WTC11 (cell line): Measurements from ENCODE around the gene MARK3. TPM values are rescaled to one million over a fixed set of nuclear protein-coding genes. Genes with fewer than 3 reads are reported as not detected.

Source experiments
- ATAC-seq: fragments of 200-7000 bp; cut with Tn5 transposase; 2 replicates; pipeline ENCODE4 v1.10.0; 2021; ENCODE audit warnings: mild to moderate bottlenecking, moderate library complexity
- CTCF ChIA-PET: fragments of 300-600 bp; sonication (Branson Sonifier 250); formaldehyde crosslinking; loops from one replicate; lab custom pipeline; 2021; ENCODE audit warnings: antibody characterized with exemption; lab: Charles Lee
- POLR2A ChIA-PET: fragments of 350-600 bp; sonication (Branson Sonifier 250); formaldehyde crosslinking; loops from one replicate; lab custom pipeline; 2021; ENCODE audit warnings: antibody characterized with exemption; lab: Charles Lee
- DNase-seq: peaks from one replicate; pipeline ENCODE4 v3.0.0; 2021; ENCODE audit warnings: low spot score
- H3K27ac Mint-ChIP-seq: 2 replicates; pipeline ENCODE4 v1.8.0; 2021; ENCODE audit warnings: mixed read lengths
- H3K27me3 Mint-ChIP-seq: 2 replicates; pipeline ENCODE4 v1.8.0; 2021; ENCODE audit warnings: low read depth, mild to moderate bottlenecking, moderate library complexity, mixed read lengths
- H3K36me3 Mint-ChIP-seq: 2 replicates; pipeline ENCODE4 v1.8.0; 2021; ENCODE audit warnings: mixed read lengths
- H3K4me1 Mint-ChIP-seq: 2 replicates; pipeline ENCODE4 v1.8.0; 2022; ENCODE audit warnings: mixed read lengths
- H3K4me3 Mint-ChIP-seq: 2 replicates; pipeline ENCODE4 v1.8.0; 2021; ENCODE audit warnings: mild to moderate bottlenecking, moderate library complexity, mixed read lengths
- H3K9me3 Mint-ChIP-seq: 2 replicates; pipeline ENCODE4 v1.8.0; 2021; ENCODE audit warnings: mixed read lengths
- CBFB ChIP-seq: sonication (generic); formaldehyde crosslinking; IDR thresholded peaks from 2 replicates; pipeline ENCODE4 v1.8.1; 2022; ENCODE audit warnings: mild to moderate bottlenecking, low read depth, missing genetic modification reagents
- CDX4 ChIP-seq: fragments of 250-450 bp; sonication (Bioruptor Pico); IDR thresholded peaks from 2 replicates; pipeline ENCODE4 v1.9.0; 2021; ENCODE audit warnings: moderate library complexity, mild to moderate bottlenecking, inconsistent platforms, borderline replicate concordance
- CTCF ChIP-seq: fragments of 200-600 bp; IDR thresholded peaks from 2 replicates; pipeline ENCODE4 v1.8.0; 2022; ENCODE audit warnings: antibody characterized with exemption
- E2F1 ChIP-seq: sonication (generic); formaldehyde crosslinking; IDR thresholded peaks from 2 replicates; pipeline ENCODE4 v1.8.0; 2022; ENCODE audit warnings: mild to moderate bottlenecking, missing genetic modification reagents
- E2F4 ChIP-seq: sonication (generic); formaldehyde crosslinking; IDR thresholded peaks from 2 replicates; pipeline ENCODE4 v1.8.1; 2022; ENCODE audit warnings: low read depth, mild to moderate bottlenecking, moderate library complexity, missing genetic modification reagents, borderline replicate concordance
- EMX1 ChIP-seq: fragments of 250-450 bp; sonication (Bioruptor Pico); IDR thresholded peaks from 2 replicates; pipeline ENCODE4 v1.8.0; 2021; ENCODE audit warnings: mild to moderate bottlenecking
- ESRRA ChIP-seq: sonication (generic); formaldehyde crosslinking; IDR thresholded peaks from 2 replicates; pipeline ENCODE4 v1.8.1; 2022; ENCODE audit warnings: mild to moderate bottlenecking, missing genetic modification reagents, borderline replicate concordance
- HMGA2 ChIP-seq: fragments of 250-450 bp; sonication (Bioruptor Pico); IDR thresholded peaks from 2 replicates; pipeline ENCODE4 v1.4.0; 2021; ENCODE audit warnings: mild to moderate bottlenecking, moderate library complexity
- NFE2L1 ChIP-seq: sonication (generic); formaldehyde crosslinking; IDR thresholded peaks from 2 replicates; pipeline ENCODE4 v1.8.1; 2023; ENCODE audit warnings: missing genetic modification reagents
- NR3C1 ChIP-seq: sonication (generic); formaldehyde crosslinking; conservative IDR thresholded peaks from 2 replicates; pipeline ENCODE4 v1.8.1; 2023; ENCODE audit warnings: low read depth, mild to moderate bottlenecking, missing genetic modification reagents
- PREB ChIP-seq: sonication (generic); formaldehyde crosslinking; IDR thresholded peaks from 2 replicates; pipeline ENCODE4 v1.8.1; 2022; ENCODE audit warnings: mild to moderate bottlenecking, missing genetic modification reagents, moderate library complexity, borderline replicate concordance
- SOX15 ChIP-seq: fragments of 250-450 bp; sonication (Bioruptor Pico); IDR thresholded peaks from 2 replicates; pipeline ENCODE4 v1.9.0; 2021; ENCODE audit warnings: mild to moderate bottlenecking
- SP1 ChIP-seq: sonication (generic); formaldehyde crosslinking; conservative IDR thresholded peaks from 2 replicates; pipeline ENCODE4 v1.8.1; 2022; ENCODE audit warnings: missing genetic modification reagents
- TCF7 ChIP-seq: sonication (generic); formaldehyde crosslinking; IDR thresholded peaks from 2 replicates; pipeline ENCODE4 v1.8.0; 2022; ENCODE audit warnings: mild to moderate bottlenecking, low read depth, missing genetic modification reagents, moderate library complexity
- ZNF219 ChIP-seq: sonication (generic); formaldehyde crosslinking; IDR thresholded peaks from 2 replicates; pipeline ENCODE4 v1.8.0; 2023; ENCODE audit warnings: missing genetic modification reagents, mild to moderate bottlenecking, borderline replicate concordance
- ZNF281 ChIP-seq: sonication (generic); formaldehyde crosslinking; IDR thresholded peaks from 2 replicates; pipeline ENCODE4 v1.8.0; 2023; ENCODE audit warnings: mild to moderate bottlenecking, missing genetic modification reagents
- total RNA-seq: library from RNA; stranded (reverse); gene quantifications from 3 replicates; pipeline ENCODE4 v1.2.3, GENCODE V29; 2021

Gene MARK3
- total RNA-seq, 1 experiment from 2014 or later: 93.7 TPM

GRCh38 chr14:103517174-103517566 is 132.0 kb downstream of the MARK3 start:
- Mint-ChIP-seq H3K9me3 (no peaks in the 10 kb centered on the region), H3K4me1 (peaks cover 18% of the 10 kb centered on the region), H3K4me3 (no peak overlapping the region), H3K27me3 (no peaks in the 10 kb centered on the region), H3K36me3 (peaks cover 12% of the 10 kb centered on the region), H3K27ac (peak overlapping the region; percentile 47; the same call in 1 of the 2 replicates)
- ChIA-PET CTCF (interaction anchor here (0.6 to 12.2 kb wide), 4 partner anchors 13 to 595 kb away, joined by 3 to 455 read pairs (median 24); no protein-coding TSS in a partner anchor), POLR2A (interaction anchor here (8.3 kb wide), 1 partner anchor 25 kb away, joined by 65 read pairs; no protein-coding TSS in a partner anchor)
- no peak for DNase-seq
- no peak for TF ChIP-seq SP1
- no peak for TF ChIP-seq TCF7
- TF ChIP-seq NFE2L1 (CRISPR knock-in tag): no peak
- no peak for TF ChIP-seq PREB (CRISPR knock-in tag)
- TF ChIP-seq ZNF219 (CRISPR knock-in tag): no peak
- no peak for TF ChIP-seq CBFB (CRISPR knock-in tag)
- TF ChIP-seq HMGA2 (CRISPR knock-in tag): no peak
- no peak for TF ChIP-seq E2F4 (CRISPR knock-in tag)
- TF ChIP-seq E2F1: no peak
- no peak for TF ChIP-seq SOX15 (CRISPR knock-in tag)
- TF ChIP-seq CTCF: no peak
- no peak for TF ChIP-seq ESRRA (CRISPR knock-in tag)
- no peak for TF ChIP-seq CDX4 (CRISPR knock-in tag)
- no peak for TF ChIP-seq NR3C1 (CRISPR knock-in tag)
- no peak for TF ChIP-seq ZNF281 (CRISPR knock-in tag)
- no peak for TF ChIP-seq EMX1 (CRISPR knock-in tag)
- ATAC-seq: no peak
